Measurements from ENCODE around the gene EML1. TPM values are rescaled to one million over a fixed set of nuclear protein-coding genes. Genes with fewer than 3 reads are reported as not detected.

Gene EML1
- polyA plus RNA-seq, 1 donor from 2014 or later = 21.7 TPM

DNA sequence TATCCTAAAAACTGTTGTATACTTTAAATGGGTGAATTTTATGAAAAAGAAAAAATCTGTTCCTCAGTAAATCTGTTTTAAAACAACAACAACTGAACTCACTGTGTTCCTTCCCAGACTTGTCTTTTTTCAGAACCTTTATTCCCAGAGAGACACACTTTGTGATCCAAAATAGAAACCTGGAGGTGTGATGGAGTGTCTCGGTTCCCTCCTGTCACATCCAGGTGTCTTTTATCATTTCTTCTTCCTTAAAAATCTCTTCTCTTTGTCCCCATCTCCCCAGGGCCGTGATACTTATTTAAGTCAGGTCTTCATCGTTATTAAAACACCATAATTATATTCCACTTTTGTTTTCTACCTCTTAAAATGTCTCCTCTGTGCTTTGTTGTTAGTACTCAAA, 195.8 kb downstream of the EML1 start:
- Histone ChIP-seq H4K20me1 (ENCODE audit: insufficient read depth) (no peaks in the 10 kb centered on the region), H3K9me2 (ENCODE audit: insufficient read depth, low read length) (no peaks in the 10 kb centered on the region), H3K79me2 (replicated peaks; ENCODE audit: insufficient read depth, low read length) (peaks cover 79% of the 10 kb centered on the region), H3K27me3 (ENCODE audit: insufficient read depth, low read depth, low read length) (no peaks in the 10 kb centered on the region), H3K9me3 (ENCODE audit: low read length) (no peaks in the 10 kb centered on the region), H3K36me3 (ENCODE audit: insufficient read depth, low read length) (no peaks in the 10 kb centered on the region), H3K27ac (ENCODE audit: low read length) (no peak overlapping the region), H3K9ac (ENCODE audit: low read length) (no peak overlapping the region), H3K4me2 (ENCODE audit: low read length) (no peak overlapping the region), H3F3A (ENCODE audit: insufficient read depth, low read length, poor library complexity, severe bottlenecking) (peaks cover 6% of the 10 kb centered on the region), H3K4me3 (ENCODE audit: low read length) (no peak overlapping the region), H2AFZ (ENCODE audit: low read depth, low read length) (no peak overlapping the region)
- TF ChIP-seq CTCF (IDR thresholded peaks at IDR 0.05; ENCODE audit: poor library complexity, severe bottlenecking) = no peak
- TF ChIP-seq, protein P1, sequence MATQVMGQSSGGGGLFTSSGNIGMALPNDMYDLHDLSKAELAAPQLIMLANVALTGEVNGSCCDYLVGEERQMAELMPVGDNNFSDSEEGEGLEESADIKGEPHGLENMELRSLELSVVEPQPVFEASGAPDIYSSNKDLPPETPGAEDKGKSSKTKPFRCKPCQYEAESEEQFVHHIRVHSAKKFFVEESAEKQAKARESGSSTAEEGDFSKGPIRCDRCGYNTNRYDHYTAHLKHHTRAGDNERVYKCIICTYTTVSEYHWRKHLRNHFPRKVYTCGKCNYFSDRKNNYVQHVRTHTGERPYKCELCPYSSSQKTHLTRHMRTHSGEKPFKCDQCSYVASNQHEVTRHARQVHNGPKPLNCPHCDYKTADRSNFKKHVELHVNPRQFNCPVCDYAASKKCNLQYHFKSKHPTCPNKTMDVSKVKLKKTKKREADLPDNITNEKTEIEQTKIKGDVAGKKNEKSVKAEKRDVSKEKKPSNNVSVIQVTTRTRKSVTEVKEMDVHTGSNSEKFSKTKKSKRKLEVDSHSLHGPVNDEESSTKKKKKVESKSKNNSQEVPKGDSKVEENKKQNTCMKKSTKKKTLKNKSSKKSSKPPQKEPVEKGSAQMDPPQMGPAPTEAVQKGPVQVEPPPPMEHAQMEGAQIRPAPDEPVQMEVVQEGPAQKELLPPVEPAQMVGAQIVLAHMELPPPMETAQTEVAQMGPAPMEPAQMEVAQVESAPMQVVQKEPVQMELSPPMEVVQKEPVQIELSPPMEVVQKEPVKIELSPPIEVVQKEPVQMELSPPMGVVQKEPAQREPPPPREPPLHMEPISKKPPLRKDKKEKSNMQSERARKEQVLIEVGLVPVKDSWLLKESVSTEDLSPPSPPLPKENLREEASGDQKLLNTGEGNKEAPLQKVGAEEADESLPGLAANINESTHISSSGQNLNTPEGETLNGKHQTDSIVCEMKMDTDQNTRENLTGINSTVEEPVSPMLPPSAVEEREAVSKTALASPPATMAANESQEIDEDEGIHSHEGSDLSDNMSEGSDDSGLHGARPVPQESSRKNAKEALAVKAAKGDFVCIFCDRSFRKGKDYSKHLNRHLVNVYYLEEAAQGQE (IDR thresholded peaks at IDR 0.05; ENCODE audit: borderline replicate concordance) = no peak
- no peak for TF ChIP-seq EP300 (conservative IDR thresholded peaks at IDR 0.05; ENCODE audit: poor library complexity, severe bottlenecking)
- TF ChIP-seq RAD21 (conservative IDR thresholded peaks at IDR 0.05) = no peak
- TF ChIP-seq TAF1 (IDR thresholded peaks at IDR 0.05; ENCODE audit: low read depth) = no peak
- no peak for TF ChIP-seq SMC3 (conservative IDR thresholded peaks at IDR 0.05; ENCODE audit: poor library complexity)
- TF ChIP-seq POLR2AphosphoS5 (IDR thresholded peaks at IDR 0.05) = no peak
- TF ChIP-seq MXI1 (conservative IDR thresholded peaks at IDR 0.05; ENCODE audit: poor library complexity, severe bottlenecking) = no peak
- TF ChIP-seq EZH2 (IDR thresholded peaks at IDR 0.05; ENCODE audit: borderline replicate concordance, insufficient read depth, low read length, poor library complexity, severe bottlenecking) = no peak

- no peak overlapping the region for H3K9ac ChIP-seq (ENCODE audit: low read length)
- peaks cover 5% of the 10 kb centered on the region for H4K20me1 ChIP-seq (ENCODE audit: insufficient read depth)
- no peak overlapping the region for H3K4me3 ChIP-seq (ENCODE audit: low read length)
- no peaks in the 10 kb centered on the region for H3K36me3 ChIP-seq (ENCODE audit: insufficient read depth, low read length)
- H3K9me2 ChIP-seq (ENCODE audit: insufficient read depth, low read length) = no peaks in the 10 kb centered on the region
- no peak overlapping the region for H2AFZ ChIP-seq (ENCODE audit: low read depth, low read length)
- no peaks in the 10 kb centered on the region for H3K9me3 ChIP-seq (ENCODE audit: low read length)
- H3K27me3 ChIP-seq (ENCODE audit: insufficient read depth, low read depth, low read length) = no peaks in the 10 kb centered on the region
- peaks cover 9% of the 10 kb centered on the region for H3F3A ChIP-seq (ENCODE audit: insufficient read depth, low read length, poor library complexity, severe bottlenecking)
- H3K4me2 ChIP-seq (ENCODE audit: low read length) = no peak overlapping the region
- H3K27ac ChIP-seq (ENCODE audit: low read length) = no peak overlapping the region
- H3K79me2 ChIP-seq (replicated peaks; ENCODE audit: insufficient read depth, low read length) = peaks cover 79% of the 10 kb centered on the region
- TF ChIP-seq TAF1 (IDR thresholded peaks at IDR 0.05; ENCODE audit: low read depth) = no peak
- TF ChIP-seq EP300 (conservative IDR thresholded peaks at IDR 0.05; ENCODE audit: poor library complexity, severe bottlenecking) = no peak
- TF ChIP-seq EZH2 (IDR thresholded peaks at IDR 0.05; ENCODE audit: borderline replicate concordance, insufficient read depth, low read length, poor library complexity, severe bottlenecking) = no peak
- TF ChIP-seq, protein P1 (IDR thresholded peaks at IDR 0.05; ENCODE audit: borderline replicate concordance) = no peak
- TF ChIP-seq POLR2AphosphoS5 (IDR thresholded peaks at IDR 0.05) = no peak
- no peak for TF ChIP-seq SMC3 (conservative IDR thresholded peaks at IDR 0.05; ENCODE audit: poor library complexity)
- TF ChIP-seq MXI1 (conservative IDR thresholded peaks at IDR 0.05; ENCODE audit: poor library complexity, severe bottlenecking) = no peak
- no peak for TF ChIP-seq RAD21 (conservative IDR thresholded peaks at IDR 0.05)
- no peak for TF ChIP-seq CTCF (IDR thresholded peaks at IDR 0.05; ENCODE audit: poor library complexity, severe bottlenecking)
These were observed 197.3 kb downstream of the EML1 start for GRCh38 chr14:99990268-99991170.

Data from neural cell (in vitro differentiated cells).